DMS114 treated with DMSO at 0.1 percent for 48 hours (cell line): Measurements from ENCODE around the gene CYB5R4.
"Not testable (repeated sequence)": the region's sequence is repeated elsewhere in the genome, so short reads cannot be mapped to it uniquely, and the experiment has no call there.

Experiments used
- DNase-seq: peaks from one replicate; lab custom pipeline; 2025; ENCODE audit not compliant: unreplicated experiment; lab: John Stamatoyannopoulos, UW

CYB5R4 gene

DNA sequence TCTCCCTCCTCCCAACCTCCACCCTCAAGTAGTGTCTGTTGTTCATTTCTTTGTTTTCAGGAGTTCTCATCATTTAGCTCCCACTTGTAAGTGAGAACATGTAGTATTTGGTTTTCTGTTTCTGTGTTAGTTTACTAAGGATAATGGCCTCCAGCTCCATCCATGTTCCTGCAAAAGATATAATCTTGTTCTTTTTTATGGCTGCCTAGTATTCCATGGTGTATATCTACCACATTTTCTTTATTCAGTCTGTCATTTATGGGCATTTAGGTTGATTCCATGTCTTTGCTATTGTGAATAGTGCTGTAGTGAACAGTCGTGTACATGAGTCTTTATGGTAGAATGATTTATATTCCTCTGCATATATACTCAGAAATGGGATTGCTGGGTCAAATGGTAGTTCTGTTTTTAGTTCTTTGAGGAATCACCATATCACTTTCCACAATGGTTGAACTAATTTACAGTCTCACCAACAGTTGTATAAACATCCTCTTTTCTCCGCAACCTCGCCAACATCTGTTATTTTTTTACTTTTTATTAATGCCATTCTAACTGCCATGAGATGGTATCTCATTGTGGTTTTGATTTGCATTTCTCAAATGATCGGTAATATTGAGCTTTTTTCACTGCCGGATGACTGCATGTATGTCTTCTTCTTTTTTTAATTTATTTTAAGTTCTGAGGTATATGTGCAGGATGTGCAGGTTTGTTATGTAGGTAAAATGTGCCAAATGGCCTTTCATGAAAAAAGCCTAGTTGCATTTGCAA, 48.3 kb downstream of the CYB5R4 start:
- DNase-seq, result not testable (repeated sequence)

DNA sequence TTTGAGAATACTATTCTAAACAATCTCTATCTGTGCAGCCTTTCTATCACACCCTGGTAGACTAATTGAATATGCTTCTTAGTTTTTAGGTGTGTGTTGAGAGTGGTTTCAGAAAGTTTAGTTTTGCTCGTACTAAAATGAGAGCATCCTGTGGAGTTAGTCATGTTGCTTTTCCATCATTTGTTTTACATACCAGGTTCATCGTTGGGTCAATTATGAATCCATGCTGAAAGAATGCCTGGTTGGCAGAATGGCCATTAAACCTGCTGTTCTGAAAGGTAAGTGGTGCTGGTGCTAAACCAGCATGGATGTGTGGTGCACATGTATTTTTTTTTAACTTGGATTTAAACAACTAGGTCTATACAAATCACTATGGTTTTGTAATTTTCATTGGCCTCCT, 49.3 kb downstream of the CYB5R4 start:
- no peak for DNase-seq

DNA sequence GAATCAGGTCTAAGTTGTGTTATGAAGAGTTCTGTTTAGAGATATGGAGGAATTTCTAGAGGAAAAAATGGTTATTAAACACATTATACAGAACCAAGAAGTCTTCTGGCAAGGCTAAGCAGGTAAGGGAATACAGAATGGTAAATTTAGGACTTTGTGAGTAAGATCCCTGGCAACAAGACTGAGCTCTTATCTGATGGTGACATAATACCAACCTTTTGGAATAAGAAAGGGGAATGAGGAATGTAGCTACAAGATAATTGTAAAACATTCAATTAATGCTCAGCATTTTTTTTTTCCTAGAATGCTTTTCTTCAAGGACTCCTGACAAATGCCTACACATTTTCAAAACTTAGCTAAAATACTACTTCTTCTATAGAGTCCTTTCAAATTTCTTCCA, 51.8 kb downstream of the CYB5R4 start:
- DNase-seq, result no peak

DNA sequence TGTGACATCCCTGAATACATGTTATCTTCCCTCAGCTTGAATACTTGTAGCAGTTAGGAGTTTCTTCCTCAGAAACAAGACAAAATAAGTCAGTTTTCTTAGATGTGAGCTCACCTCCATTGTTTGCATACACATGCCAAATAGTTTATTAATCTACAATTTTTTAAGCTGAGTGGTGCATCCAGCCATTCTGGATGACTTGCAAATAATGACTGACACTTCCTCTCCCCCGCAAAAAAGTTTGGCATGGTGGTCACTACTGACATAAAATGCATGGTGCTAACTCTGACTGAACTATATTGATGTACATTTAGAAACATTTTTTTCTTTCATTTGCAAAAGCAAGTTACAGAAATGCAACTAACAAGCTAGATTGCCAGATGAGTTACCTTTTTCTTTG, 55.5 kb downstream of the CYB5R4 start:
- DNase-seq, result no peak

DNA sequence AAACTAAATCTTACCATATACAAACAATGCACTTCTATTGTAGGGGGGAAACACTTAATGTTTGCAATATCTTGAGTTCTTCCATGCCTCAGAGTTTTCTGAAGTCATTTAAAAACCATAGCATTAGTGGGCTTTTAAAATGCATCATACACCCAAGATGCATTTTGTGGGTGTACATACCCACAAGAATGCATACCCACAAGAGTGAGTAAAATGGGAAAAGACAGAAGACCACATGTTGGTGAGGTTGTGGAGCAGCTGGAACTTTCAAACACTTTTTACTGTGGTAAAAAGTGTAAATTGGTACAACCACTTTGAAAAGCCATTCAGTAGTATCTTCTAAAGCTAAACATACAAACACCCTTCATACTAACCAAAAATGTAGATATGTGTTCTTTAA, 57.5 kb downstream of the CYB5R4 start:
- DNase-seq, result no peak

DNA sequence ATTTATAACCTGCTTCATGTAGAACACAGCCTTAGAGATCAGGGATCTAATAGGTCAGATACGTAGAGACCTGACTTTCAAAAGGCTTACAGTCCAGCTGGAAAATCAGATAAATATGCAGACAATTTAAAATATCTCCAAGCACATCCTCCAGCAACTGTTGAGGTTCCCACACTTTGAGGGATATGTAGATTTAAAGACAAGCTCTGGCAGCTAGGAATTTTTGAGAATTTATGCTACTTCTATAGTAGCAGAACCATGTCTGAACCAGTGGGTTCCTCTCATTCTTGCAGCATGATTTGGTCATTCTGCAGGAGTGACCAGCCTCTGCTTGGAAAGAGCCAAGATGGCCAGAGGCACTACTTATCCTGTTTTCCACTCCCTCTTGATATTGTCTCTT, 60.5 kb downstream of the CYB5R4 start:
- no peak for DNase-seq

DNA sequence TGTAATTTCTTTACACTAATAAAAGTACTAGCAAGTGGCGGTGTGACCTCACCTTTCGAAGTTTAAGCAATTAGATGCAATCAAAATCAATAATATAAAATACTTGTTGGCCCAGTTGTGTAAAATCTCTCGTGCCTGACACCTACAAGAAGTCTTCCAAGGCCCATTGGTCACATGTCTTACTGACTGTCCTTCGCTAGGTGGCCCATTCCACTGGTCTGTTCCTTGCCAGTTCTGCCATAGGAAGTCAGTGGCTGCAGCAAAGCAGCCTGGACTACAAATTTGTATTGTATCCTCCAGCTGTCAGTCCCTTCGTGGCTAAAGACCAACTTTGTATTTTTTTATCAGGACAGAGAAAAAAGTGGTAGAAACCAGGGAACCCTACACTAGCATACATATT, 61.8 kb downstream of the CYB5R4 start:
- DNase-seq, result no peak

DNA sequence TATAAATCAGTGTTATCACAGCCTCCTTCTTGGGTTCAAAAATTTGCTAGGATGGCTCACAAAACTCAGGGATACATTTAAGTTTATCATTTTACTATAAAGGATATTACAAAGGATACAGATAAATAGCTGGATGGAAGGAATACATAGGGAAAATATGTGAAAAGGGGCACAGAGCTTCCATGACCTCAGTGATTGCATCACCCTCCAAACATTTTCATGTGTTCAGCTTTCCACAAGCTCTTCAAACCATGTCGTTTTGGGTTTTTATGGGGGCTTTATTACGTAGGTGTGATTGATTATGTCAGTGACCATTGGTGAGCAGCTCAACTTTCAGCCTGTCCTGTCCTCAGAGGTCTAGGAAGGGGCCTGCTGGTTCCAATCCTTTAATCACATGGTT, 68.0 kb downstream of the CYB5R4 start:
- no peak for DNase-seq

DNA sequence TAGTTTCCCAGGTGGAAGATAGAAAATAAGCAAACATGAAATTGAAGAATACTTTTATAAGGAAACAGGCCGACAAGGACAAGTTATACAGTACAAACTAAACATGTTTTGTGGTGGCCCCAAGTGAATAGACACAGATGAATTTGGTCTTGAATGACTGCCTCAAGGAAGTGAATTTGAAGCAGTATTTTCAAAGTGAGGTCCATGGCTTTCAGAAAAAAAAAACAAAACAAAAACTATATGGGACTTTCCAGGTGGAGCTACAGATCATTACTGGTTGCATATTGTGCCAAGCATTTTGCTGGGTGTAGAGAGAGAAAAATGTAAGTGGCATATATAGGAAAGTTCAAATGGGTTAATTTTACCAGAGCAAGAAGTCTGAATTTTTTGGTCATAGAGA, 68.8 kb downstream of the CYB5R4 start:
- DNase-seq, result no peak

DNA sequence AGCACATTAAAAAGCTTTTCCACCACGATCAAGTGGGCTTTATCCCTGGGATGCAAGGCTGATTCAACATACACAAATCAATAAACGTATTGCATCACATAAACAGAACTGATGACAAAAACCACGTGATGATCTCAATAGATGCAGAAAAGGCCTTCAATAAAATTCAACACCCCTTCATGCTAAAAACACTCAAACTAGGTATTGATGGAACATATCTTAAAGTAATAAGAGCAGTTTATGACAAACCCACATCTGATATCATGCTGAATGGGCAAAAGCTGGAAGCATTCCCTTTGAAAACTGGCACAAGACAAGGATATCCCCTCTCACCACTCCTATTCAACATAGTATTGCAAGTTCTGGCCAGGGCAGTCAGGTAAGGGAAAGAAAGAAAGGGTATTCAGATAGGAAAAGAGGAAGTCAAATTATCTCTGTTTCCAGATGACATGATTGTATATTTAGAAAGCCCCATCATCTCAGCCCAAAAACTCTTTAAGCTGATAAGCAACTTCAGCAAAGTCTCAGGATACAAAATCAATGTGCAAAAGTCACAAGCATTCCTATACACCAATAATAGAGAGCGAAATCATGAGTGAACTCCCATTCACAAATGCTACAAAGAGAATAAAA, 86.8 kb downstream of the CYB5R4 start:
- DNase-seq, result not testable (repeated sequence)

DNA sequence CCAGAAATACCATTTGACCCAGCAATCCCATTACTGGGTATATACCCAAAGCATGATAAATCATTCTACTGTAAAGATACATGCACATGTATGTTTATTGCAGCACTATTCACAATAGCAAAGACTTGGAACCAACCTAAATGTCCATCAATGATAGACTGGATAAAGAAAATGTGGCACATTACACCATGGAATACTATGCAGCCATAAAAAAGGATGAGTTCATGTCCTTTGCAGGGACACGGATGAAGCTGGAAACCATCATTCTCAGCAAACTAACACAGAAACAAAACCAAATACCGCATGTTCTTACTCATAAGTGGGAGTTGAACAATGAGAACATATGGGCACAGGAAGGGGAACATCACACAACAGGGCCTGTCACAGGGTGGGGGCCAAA, 88.5 kb downstream of the CYB5R4 start:
- DNase-seq, result not testable (repeated sequence)

DNA sequence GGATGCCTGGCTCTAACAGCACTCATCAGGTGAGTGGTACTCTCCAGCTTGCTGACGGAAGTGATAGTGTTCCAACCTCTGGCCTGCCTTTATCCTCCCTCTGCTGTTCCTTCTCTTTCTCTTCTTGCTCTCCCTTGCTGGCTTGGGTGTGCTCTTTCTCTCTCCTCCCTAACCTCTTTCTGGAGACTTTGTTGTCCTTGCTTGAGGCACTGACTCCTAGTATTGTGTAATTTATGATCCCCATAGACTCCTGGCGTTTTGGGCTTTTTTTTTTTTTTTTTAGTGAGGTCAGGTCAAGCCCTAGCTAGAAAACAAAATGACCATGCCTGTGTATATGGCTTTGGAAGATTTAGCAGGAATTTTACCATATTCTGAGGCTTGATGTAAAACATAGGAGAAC, 89.4 kb downstream of the CYB5R4 start:
- DNase-seq, result no peak

DNA sequence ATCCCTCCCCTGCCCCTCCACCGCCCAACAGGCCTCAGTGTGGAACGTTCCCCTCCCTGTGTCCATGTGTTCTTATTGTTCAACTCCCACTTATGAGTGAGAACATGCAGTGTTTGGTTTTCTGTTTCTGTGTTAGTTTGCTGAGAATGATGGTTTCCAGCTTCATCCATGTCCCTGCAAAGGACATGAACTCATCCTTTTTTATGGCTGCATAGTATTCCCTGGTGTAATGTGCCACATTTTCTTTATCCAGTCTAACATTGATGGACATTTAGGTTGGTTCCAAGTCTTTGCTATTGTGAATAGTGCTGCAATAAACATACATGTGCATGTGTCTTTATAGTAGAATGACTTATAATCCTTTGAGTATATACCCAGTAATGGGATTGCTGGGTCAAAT, 91.9 kb downstream of the CYB5R4 start:
- DNase-seq, result not testable (repeated sequence)

DNA sequence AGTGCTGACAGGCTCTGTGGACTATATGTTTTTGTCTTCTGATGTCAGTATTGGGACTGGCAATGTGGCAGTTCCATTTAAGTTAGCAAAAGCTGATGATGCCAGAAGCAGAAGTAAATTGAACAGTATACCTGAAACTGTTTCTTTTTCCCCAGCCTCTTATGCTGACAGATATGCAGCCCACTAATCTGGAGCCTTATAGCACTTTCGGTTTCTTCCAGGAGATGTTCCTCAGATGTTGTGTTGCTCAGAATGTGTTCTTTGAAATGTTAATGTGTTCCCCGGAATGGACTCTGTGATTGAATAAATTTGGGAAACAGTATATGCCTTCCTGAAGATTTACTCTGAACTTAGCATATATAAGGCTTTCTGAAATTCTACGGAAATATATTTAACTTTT, 93.3 kb downstream of the CYB5R4 start:
- DNase-seq, result no peak

DNA sequence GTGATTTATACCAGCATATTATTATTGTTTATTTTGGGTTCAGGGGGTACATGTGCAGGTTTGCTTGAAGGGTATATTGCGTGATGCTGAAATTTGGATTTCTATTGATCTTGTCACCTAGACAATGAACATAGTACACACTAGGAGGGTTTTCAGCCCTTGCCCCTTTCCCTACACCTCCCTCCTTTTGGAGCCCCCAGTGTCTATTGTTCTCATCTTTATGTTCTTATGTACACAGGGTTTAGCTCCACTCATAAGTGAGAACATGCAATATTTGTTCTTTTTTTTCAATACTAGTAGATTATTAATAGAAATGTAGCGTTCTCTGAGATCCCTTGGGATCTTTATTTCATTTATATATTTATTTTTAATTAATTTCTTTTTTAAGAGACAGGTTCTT, 94.9 kb downstream of the CYB5R4 start:
- DNase-seq, result no peak

DNA sequence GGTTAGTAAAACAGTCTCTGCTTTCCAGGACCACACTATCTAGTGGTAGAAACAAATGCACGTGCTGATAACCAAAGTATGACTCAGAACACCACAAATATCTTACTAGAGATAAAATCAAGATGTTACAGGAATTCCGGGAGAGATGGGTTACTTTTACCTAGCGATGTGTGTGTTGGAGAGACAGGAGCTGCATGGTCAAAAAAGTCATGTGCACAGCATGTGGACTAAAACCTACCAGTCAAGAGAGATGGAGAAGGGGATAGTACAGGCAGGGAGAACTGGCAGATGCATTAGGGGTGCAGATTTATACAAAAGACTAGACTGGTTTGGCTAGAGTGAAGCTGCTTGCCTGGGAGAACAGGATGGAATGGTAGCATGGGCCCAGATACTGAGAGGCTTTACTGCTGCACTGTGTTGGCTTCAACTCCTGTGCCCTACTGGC, 98.8 kb downstream of the CYB5R4 start:
- DNase-seq, result no peak

DNA sequence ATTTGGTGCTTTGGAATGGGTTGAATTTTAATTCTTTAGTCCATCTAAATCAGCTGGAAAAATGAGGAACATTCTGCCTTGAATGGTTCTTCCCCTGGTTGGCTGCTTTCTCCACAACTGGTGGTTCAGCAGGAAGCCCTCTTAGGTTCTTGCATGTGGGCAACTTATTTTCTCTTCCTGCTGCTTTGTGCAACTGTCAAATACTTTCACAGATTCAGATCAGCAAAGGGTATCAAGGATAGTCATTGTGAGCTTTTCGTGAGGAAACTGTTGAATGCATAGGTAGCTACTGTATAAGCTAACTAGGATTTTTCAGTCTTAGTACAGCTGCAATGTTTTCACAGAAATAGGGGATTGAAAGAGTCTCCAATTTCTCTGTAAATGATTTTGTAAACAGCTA, 101.2 kb downstream of the CYB5R4 start:
- DNase-seq, result no peak

DNA sequence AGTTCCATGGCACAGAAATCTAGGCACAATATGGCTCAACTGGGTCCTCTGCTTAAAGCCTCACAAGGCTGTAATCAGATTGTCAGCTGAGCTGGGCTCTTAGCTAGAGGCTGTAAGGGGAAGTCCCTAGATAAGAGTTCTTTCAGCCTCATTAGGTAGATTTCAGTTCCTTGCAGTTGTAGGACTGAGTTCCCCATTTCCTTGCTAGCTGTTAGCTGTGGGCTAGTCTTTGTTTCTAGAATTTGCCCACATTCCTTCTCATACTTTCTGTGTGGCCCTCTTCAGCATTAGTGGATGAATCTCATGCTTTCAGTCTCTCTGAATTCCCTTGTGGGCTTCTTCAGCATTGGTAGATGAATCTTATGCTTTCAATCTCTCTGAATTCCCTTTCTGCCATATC, 103.1 kb downstream of the CYB5R4 start:
- no peak for DNase-seq

DNA sequence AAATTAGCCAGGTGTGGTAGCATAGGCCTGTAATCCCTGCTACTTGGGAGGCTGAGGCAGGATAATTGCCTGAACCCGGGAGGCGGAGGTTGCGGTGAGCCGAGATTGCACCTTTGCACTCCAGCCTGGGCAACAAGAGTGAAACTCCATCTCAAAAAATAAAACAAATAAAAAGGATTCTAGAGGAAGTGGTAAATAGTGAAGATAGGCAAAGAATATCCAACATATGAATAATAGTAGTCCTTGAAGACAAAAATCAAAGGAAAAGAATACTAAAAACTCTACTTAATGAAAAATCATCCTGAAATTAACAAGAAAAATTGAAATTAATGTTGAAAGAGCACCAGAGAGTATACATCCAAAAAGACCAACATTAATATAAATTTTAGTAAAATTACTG, 107.0 kb downstream of the CYB5R4 start:
- DNase-seq, result no peak

DNA sequence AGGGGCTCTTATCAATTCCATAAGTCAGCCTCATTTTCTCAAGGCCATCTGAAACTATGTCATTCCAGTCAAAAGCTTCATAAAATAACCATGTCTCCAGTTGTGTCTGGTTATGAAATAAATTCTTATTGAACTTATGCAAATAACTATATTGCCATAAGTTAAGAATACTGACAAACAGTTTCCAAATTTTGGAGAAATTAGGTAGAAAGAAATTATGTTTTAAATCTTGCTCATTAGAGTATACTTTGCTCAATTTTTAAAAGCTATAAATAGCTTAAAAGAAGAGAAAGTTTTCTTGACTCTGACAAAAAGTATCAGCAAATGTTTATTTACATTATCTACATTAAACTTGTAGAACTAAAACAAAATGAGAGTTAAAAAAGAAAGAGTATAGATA, 111.1 kb downstream of the CYB5R4 start:
- no peak for DNase-seq

DNA sequence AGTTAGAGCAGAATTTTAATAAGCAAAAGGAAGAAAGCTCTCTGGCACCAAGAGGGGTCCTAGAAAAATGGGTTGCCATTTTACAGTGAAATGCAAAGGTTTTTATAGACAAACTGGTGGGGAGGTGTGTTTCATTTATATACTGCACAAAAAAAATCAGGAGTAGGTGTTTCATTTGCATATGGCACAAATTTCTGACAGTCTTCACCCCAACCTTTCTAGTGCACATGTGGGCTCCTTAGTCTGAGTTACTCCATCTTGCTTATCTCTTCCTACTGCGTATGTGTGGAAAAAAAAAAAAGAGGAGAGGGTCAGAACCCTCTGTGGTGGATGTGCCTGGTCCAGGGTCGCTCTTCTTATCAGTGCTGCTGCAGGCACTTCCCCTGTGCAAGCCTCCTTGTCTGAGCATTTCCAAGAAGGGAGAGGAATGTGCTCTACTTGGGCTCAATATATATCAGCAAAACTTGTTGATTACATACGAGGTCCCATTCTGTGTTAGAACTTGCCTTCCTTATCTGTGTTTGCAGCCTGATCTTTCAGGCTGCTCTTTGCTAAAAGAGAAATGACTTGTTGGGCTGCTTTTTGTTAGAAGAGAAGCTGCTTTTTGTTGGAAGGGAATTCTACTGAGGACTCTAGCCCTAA, 115.0 kb downstream of the CYB5R4 start:
- DNase-seq, result no peak

DNA sequence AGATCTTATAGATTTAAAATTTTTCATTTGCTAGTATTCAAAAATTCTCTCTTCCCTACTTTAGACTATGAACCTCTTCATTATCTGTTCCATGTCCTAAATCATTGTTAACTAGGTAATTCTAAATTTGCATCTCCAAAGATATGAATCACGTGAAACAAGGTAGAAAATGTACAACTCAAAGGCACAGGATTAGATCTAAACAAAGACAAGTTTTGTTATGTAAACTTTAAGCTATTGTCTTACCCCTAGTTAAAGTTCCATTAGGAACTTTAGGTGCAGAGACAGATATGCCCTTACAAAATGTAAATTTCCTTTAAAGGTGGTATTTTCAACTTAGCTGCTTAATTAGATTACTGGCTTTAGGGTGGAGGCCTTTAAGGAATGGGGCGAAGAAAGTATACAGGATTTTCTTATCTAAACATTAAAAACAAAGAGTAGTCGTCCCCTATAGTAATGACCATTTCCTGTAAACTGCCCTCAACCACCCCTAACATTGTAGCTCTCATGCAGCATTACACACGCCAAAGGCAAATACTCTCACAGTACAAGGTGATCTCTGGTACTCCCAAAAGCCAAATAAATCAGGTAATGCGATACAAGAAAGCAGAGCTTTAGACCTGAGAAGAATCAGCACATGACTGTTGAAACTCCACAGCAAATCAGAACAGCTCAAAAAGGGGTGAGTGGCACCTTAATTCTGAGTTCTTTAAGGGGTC, 116.7 kb downstream of the CYB5R4 start:
- no peak for DNase-seq
